Spinal cord (tissue), 10 donors: ENCODE results near the gene PPP6R2. TPM values are rescaled to one million over a fixed set of nuclear protein-coding genes. Genes with fewer than 3 reads are reported as not detected.
A peak's percentile ranks its signal among the peaks of the same experiment; 100 is the strongest.

Experiments
- DNase-seq, 6 donors: peaks; one replicate each; pipeline versions ENCODE4 v3.0.0 to v3.0.0-alpha.2; 2013 to 2015; ENCODE audit warnings: low spot score in 6 of 6, low read depth in 4 of 6
- H3K27ac ChIP-seq: one replicate; pipeline ENCODE4 v1.5.1; 2013; ENCODE audit warnings: low read depth, low read length, control low read depth
- H3K27me3 ChIP-seq: one replicate; pipeline ENCODE4 v1.6.1; 2013; ENCODE audit warnings: low read length; ENCODE audit not compliant: control insufficient read depth, insufficient read depth
- H3K36me3 ChIP-seq: one replicate; pipeline ENCODE4 v1.6.1; 2013; ENCODE audit warnings: low read length; ENCODE audit not compliant: control insufficient read depth, insufficient read depth
- H3K4me1 ChIP-seq: one replicate; pipeline ENCODE4 v1.6.1; 2013; ENCODE audit warnings: low read length; ENCODE audit not compliant: control insufficient read depth, insufficient read depth
- H3K4me3 ChIP-seq: one replicate; pipeline ENCODE4 v1.5.1; 2013; ENCODE audit warnings: low read depth, low read length, control low read depth
- H3K9me3 ChIP-seq: one replicate; pipeline ENCODE4 v1.6.1; 2013; ENCODE audit warnings: low read length; ENCODE audit not compliant: control insufficient read depth, insufficient read depth
- WGBS: methylation state at CpG from one replicate; pipeline ENCODE4 v1.1.5; 2013; ENCODE audit warnings: missing lambda C conversion rate; ENCODE audit not compliant: insufficient coverage; 5-methylcytosine and 5-hydroxymethylcytosine counted together
- polyA plus RNA-seq, 2 donors: library from polyadenylated mRNA; unstranded; fragments of 120-200 nt; gene quantifications; one replicate each; pipeline ENCODE4 v1.2.1, GENCODE V29; 2013; ENCODE audit not compliant: insufficient read length in 2 of 2
- total RNA-seq, 2 donors: library from RNA; depleted of rRNA in 1 of 2; stranded (reverse); fragments of 120-200 nt in 1 of 2; fragments of >200 nt in 1 of 2; gene quantifications; one replicate each; pipeline versions ENCODE4 v1.2.3 to v1.2.4, GENCODE V29; 2013 to 2014
- donor health status: healthy.

The PPP6R2 gene
- total and polyA plus RNA-seq, 4 donors = 42.9 to 84.9 (median 67.5) TPM

GRCh38 chr22:50298937-50299784 lies 44.0 kb upstream of the PPP6R2 start:
- no peaks in the 10 kb centered on the region for H3K9me3 ChIP-seq
- DNase-seq = peak in 2 of 6 donors; percentile 66 to 67
- no peaks in the 10 kb centered on the region for H3K27me3 ChIP-seq
- 13% methylated on average over 49 of the region's 59 CpGs for WGBS
- H3K4me1 ChIP-seq = peaks cover 85% of the 10 kb centered on the region
- no peak overlapping the region for H3K27ac ChIP-seq
- no peak overlapping the region for H3K4me3 ChIP-seq
- peaks cover 68% of the 10 kb centered on the region for H3K36me3 ChIP-seq

GRCh38 chr22:50299785-50300619 lies 43.1 kb upstream of the PPP6R2 start:
- Histone ChIP-seq H3K4me3 (no peak overlapping the region), H3K4me1 (peaks cover 87% of the 10 kb centered on the region), H3K9me3 (no peaks in the 10 kb centered on the region), H3K36me3 (peaks cover 67% of the 10 kb centered on the region), H3K27ac (no peak overlapping the region), H3K27me3 (no peaks in the 10 kb centered on the region)
- DNase-seq = peak in 1 of 6 donors; percentile 25
- 15% methylated on average over 93 of the region's 93 CpGs for WGBS

GRCh38 chr22:50300620-50301257 lies 42.4 kb upstream of the PPP6R2 start:
- WGBS = 69% methylated on average over 13 of the region's 14 CpGs

GRCh38 chr22:50301581-50301991 lies 41.5 kb upstream of the PPP6R2 start:
- no peaks in the 10 kb centered on the region for H3K27me3 ChIP-seq
- H3K36me3 ChIP-seq = peaks cover 76% of the 10 kb centered on the region
- peak in 1 of 6 donors; percentile 82 for DNase-seq
- no peaks in the 10 kb centered on the region for H3K9me3 ChIP-seq
- no peak overlapping the region for H3K27ac ChIP-seq
- no peak overlapping the region for H3K4me3 ChIP-seq
- WGBS = 49% methylated on average over 11 of the region's 17 CpGs
- H3K4me1 ChIP-seq = peaks cover 99% of the 10 kb centered on the region

More at GRCh38 chr22:50300620-50301257, 42.4 kb upstream of the PPP6R2 start:
- Histone ChIP-seq H3K4me1 (peaks cover 91% of the 10 kb centered on the region), H3K27ac (peak overlapping the region; percentile 33), H3K4me3 (no peak overlapping the region), H3K9me3 (no peaks in the 10 kb centered on the region), H3K27me3 (no peaks in the 10 kb centered on the region), H3K36me3 (peaks cover 74% of the 10 kb centered on the region)
- no peak for DNase-seq

- no peak for DNase-seq
- WGBS = 53% methylated on average over 8 of the region's 9 CpGs
- Histone ChIP-seq H3K27me3 (no peaks in the 10 kb centered on the region), H3K27ac (no peak overlapping the region), H3K4me1 (peaks cover 97% of the 10 kb centered on the region), H3K4me3 (no peak overlapping the region), H3K36me3 (peaks cover 71% of the 10 kb centered on the region), H3K9me3 (no peaks in the 10 kb centered on the region)
Observed at GRCh38 chr22:50302041-50302541, 41.0 kb upstream of the PPP6R2 start.

- H3K36me3 ChIP-seq = peaks cover 70% of the 10 kb centered on the region
- 18% methylated on average over 2 of the region's 5 CpGs for WGBS
- DNase-seq = peak in 1 of 6 donors; percentile 29
- H3K4me3 ChIP-seq = no peak overlapping the region
- H3K9me3 ChIP-seq = no peaks in the 10 kb centered on the region
- H3K4me1 ChIP-seq = peaks cover 92% of the 10 kb centered on the region
- H3K27ac ChIP-seq = no peak overlapping the region
- no peaks in the 10 kb centered on the region for H3K27me3 ChIP-seq
Observed at GRCh38 chr22:50302564-50302963, 40.6 kb upstream of the PPP6R2 start.

- no peaks in the 10 kb centered on the region for H3K27me3 ChIP-seq
- H3K4me3 ChIP-seq = no peak overlapping the region
- peaks cover 64% of the 10 kb centered on the region for H3K36me3 ChIP-seq
- no peak for DNase-seq
- H3K27ac ChIP-seq = peak overlapping the region; percentile 57
- 63% methylated on average over 7 of the region's 7 CpGs for WGBS
- H3K9me3 ChIP-seq = no peaks in the 10 kb centered on the region
- H3K4me1 ChIP-seq = peaks cover 91% of the 10 kb centered on the region
Observed at GRCh38 chr22:50303515-50303847, 39.6 kb upstream of the PPP6R2 start.

- H3K36me3 ChIP-seq = peaks cover 60% of the 10 kb centered on the region
- WGBS = 49% methylated on average over 11 of the region's 11 CpGs
- no peaks in the 10 kb centered on the region for H3K9me3 ChIP-seq
- no peaks in the 10 kb centered on the region for H3K27me3 ChIP-seq
- peak overlapping the region; percentile 64 for H3K27ac ChIP-seq
- H3K4me3 ChIP-seq = no peak overlapping the region
- peaks cover 91% of the 10 kb centered on the region for H3K4me1 ChIP-seq
- DNase-seq = peak in 1 of 6 donors; percentile 40
Observed at GRCh38 chr22:50303848-50304527, 39.1 kb upstream of the PPP6R2 start.
